GM18868 (cell line): ENCODE results near the gene RGPD8.

ENCODE experiments used
- ATAC-seq: cut with Tn5 transposase; IDR thresholded peaks from one replicate; pipeline ENCODE4 v1.9.1; 2021; ENCODE audit warnings: mild to moderate bottlenecking, moderate library complexity; ENCODE audit not compliant: unreplicated experiment

The RGPD8 gene

DNA sequence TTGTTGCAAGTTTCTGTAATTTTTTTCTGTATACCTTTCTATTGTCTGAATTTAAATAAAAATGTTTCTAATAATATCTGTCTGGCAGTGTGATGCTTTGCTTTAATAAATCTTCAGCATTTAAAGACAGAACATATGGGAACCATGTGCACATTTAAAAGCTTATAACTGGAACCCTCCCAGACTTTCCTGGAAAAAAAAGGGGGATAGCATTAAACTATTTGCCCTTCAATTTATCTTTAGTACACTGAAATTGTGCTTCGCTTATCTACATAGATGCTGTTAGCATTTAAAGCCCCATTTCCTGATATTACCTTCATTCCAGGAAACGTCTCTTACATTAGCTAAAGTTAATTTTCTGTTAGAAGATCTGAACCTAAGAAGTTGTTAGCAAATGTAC lies 93.5 kb downstream of the RGPD8 start:
- no peak for ATAC-seq

DNA sequence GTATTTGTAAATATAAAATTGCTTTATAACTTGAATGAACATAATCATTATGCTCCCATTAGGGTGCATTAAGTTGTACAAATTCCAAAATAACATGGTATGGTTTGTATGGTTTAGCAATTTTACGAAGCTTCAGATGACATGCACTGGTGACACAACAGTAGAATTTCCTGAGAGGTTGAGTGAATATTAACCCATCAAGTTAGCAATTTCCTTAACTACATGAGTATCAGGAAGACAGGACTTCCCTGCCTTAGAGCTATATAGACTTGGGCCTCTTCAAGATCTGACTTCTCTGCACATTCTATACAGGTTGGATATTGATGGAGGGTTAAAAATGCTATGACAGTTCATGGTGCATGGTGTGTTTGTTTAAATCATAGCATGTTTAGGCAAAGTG lies 97.8 kb downstream of the RGPD8 start:
- ATAC-seq: no peak

DNA sequence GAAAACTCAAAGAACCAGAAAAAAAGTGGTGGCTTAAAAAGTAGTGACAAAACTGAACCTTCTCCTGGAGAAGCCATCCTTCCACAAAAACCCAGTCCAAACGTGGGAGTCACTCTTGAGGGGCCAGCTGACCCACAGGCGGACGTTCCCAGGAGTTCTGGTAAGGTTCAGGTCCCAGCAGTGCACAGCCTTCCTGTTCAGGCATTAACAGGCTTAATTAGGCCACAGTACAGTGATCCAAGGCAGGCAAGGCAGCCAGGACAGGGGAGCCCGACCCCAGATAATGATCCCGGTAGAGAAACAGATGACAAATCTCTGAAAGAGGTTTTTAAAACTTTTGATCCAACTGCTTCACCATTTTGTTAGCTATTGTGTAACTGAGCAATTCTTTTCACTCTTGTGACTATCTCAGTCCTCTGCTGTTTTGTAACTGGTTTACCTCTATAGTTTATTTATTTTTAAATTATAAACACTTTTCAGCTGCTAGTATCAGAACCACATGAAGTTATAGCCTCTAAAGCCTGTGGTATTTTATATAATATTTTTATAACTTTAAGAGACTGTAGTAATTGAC lies 101.2 kb downstream of the RGPD8 start:
- ATAC-seq: no peak

DNA sequence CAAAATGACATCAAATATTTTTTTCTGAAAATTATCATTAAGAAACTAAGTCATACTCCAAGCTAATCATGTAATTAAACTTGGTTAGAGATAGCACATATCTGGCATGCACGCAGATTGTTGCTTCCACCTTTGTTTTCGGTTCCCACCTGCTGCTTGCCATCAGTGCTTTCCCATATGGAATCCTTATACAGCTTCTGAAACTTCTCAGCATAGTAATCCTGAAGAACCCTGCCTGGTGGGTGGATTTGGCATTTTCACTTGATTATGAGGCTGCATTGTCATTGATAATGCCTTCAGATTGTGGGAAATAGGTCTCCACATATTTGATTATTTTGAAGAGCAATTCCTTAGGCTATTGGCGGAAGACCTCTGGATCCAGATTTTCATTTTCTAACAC lies 110.5 kb downstream of the RGPD8 start:
- no peak for ATAC-seq

GRCh38 chr2:112321375-112322320 lies 111.8 kb downstream of the RGPD8 start:
- ATAC-seq: no peak
